H1 (cell line): ENCODE results near the gene SLC44A5. TPM values are rescaled to one million over a fixed set of nuclear protein-coding genes. Genes with fewer than 3 reads are reported as not detected.

Experiments used
- HDAC2 ChIP-seq, 2 experiments: fragments of 300-600 bp in 1 of 2; sonication (generic) in 1 of 2; IDR thresholded peaks; 2 replicates each; pipeline ENCODE4 v1.6.1; 2011 to 2012; ENCODE audit warnings: low read depth in 2 of 2, low read length in 2 of 2, mild to moderate bottlenecking in 2 of 2, moderate library complexity in 2 of 2, borderline replicate concordance in 1 of 2, inconsistent platforms in 1 of 2
- polyA plus RNA-seq, 7 experiments: library from polyadenylated mRNA; depleted of rRNA in 3 of 7; stranded (reverse) in 5 of 7; unstranded in 2 of 7; fragments of >200 nt in 5 of 7; fragments of 200-250 nt in 2 of 7; gene quantifications; 1 replicate in 5 of 7; 2 replicates in 1 of 7; 4 replicates in 1 of 7; pipeline versions ENCODE4 v1.2.1 to v1.2.3, GENCODE V29; 2011 to 2013; ENCODE audit warnings: missing spikeins in 2 of 7, mixed read lengths in 2 of 7
- total RNA-seq: library from RNA; stranded (reverse); fragmentation: NEBNext Ultra II Directional; extraction: Animal tissue kit (Norgen Biotek cat#: 25700); gene quantifications from 2 replicates; pipeline ENCODE4 v1.2.1, GENCODE V29; 2021

SLC44A5 gene
- total and polyA plus RNA-seq, 2 of the 8 experiments (the other 6 are each of a cell fraction or from before 2014, with no cell fraction given): 1.8 to 3.3 TPM

DNA sequence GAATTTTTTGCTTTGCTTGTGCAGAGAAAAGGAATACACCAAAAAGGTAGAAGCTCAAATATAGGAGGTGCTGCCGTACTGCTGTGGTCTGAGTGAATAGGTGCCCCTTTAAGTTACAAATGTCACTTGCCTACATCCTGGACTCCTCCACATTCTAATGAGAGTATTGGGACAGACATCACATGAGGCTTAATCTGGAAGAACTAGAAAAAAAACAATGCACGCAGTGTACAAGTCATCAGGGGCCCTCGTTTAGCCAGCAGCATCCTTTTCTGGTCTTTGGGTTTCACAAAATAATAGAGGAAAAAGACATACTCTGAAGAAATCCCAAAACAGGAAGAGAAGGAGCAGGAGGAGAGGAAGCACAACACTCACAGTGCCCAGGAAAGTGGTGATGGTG, 89.3 kb downstream of the SLC44A5 start (continued):
- TF ChIP-seq HDAC2 (IDR thresholded peaks at IDR 0.05; ENCODE audit: borderline replicate concordance in 1 of 2, low read depth in 2 of 2, low read length in 2 of 2): no peak
